ENCODE results near the gene PRELID2.
"Not testable (repeated sequence)": the region's sequence is repeated elsewhere in the genome, so short reads cannot be mapped to it uniquely, and the experiment has no call there.

The PRELID2 gene
- total RNA-seq, result 0.71 to 1.7 (median 1.4) reads per million in 3 experiments

GRCh38 chr5:145834917-145835847 lies at the start of gene PRELID2:
PRELID2 (minus strand) TSS chr5:145835342; CDS start chr5:145835251, 91 bp downstream.
- peak; percentile 25 for DNase-seq

- no peak for DNase-seq
These were observed 39.6 kb upstream of the PRELID2 start for GRCh38 chr5:145874765-145875164.

GRCh38 chr5:145872914-145873313 lies 37.8 kb upstream of the PRELID2 start, which contains the start of gene GRXCR2:
GRXCR2 (minus strand) TSS chr5:145873014; CDS start chr5:145872968, 46 bp downstream.
- DNase-seq, result no peak

- no peak for DNase-seq
These were observed 37.3 kb upstream of the PRELID2 start for GRCh38 chr5:145872486-145872885.

- no peak for DNase-seq
These were observed 34.6 kb upstream of the PRELID2 start for GRCh38 chr5:145869753-145870152.

- no peak for DNase-seq
These were observed 32.7 kb upstream of the PRELID2 start for GRCh38 chr5:145867806-145868205.

GRCh38 chr5:145864432-145864831 lies 29.3 kb upstream of the PRELID2 start:
- DNase-seq, result not testable (repeated sequence)

- no peak for DNase-seq
These were observed 27.9 kb upstream of the PRELID2 start for GRCh38 chr5:145863003-145863402.

GRCh38 chr5:145859897-145860296 lies 24.8 kb upstream of the PRELID2 start:
- DNase-seq, result no peak

- no peak for DNase-seq
These were observed 24.3 kb upstream of the PRELID2 start for GRCh38 chr5:145859453-145859852.

- DNase-seq, result no peak
These were observed 23.8 kb upstream of the PRELID2 start for GRCh38 chr5:145858959-145859358.

GRCh38 chr5:145856285-145856818 lies 21.2 kb upstream of the PRELID2 start:
- DNase-seq, result no peak

GRCh38 chr5:145855763-145856267 lies 20.7 kb upstream of the PRELID2 start:
- DNase-seq, result no peak

GRCh38 chr5:145854651-145855258 lies 19.6 kb upstream of the PRELID2 start:
- DNase-seq, result no peak

- no peak for DNase-seq
These were observed 18.7 kb upstream of the PRELID2 start for GRCh38 chr5:145853781-145854376.

- no peak for DNase-seq
These were observed 17.8 kb upstream of the PRELID2 start for GRCh38 chr5:145852990-145853389.

GRCh38 chr5:145848854-145849253 lies 13.7 kb upstream of the PRELID2 start:
- DNase-seq, result no peak

GRCh38 chr5:145847499-145848497 lies 12.7 kb upstream of the PRELID2 start:
- no peak for DNase-seq

GRCh38 chr5:145846081-145846480 lies 10.9 kb upstream of the PRELID2 start:
- DNase-seq, result no peak

GRCh38 chr5:145841299-145841698 lies 6.2 kb upstream of the PRELID2 start:
- DNase-seq, result no peak

GRCh38 chr5:145840458-145841132 lies 5.5 kb upstream of the PRELID2 start:
- DNase-seq, result no peak
